Hematopoietic multipotent progenitor cell treated with erythropoietin and hydrocortisone succinate and interleukin-3 and kit ligand, for 15 days (in vitro differentiated cells): ENCODE measurements around the gene SDF4.
"Not testable (repeated sequence)": the region's sequence is repeated elsewhere in the genome, so short reads cannot be mapped to it uniquely, and the experiment has no call there.

Source experiments
- DNase-seq: peaks from one replicate; pipeline ENCODE4 v3.0.0-alpha.2; 2015; ENCODE audit warnings: low spot score

The SDF4 gene

DNA sequence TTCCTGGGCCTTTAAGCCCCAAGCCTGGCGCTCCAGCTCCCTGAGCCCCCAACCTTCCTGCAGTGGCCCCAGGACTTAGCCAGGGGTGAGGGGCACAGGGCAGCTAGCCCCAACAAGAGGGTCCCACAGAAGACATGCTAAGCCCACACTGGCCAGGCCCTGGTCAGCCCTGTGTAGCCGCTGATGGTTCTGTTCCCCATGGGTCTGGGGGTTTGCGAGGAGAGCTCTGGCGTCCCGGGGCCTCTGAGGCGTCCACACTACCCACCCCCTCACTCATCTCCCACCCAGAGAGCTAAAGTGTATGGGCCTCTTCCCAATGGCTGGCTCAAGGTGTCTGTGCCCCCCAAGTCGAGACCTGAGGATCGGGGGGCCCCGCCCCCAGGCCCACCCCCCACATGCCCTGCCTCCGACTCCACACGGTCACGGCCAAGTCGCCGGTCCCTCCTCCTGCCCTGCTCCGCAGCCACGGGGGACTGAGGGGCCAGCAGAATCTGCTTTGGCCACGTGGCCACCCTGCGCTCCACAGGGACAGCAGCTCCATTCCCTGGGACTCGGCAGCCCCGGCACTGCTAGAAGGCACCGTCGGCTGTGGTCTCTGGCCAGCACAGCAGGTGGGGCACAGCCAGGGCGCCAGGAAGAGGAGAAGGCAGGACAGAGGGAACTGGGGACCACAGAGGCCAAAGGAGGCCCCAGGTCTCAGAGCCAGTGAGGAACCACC is 33.2 kb downstream of the SDF4 start:
- DNase-seq, result no peak

DNA sequence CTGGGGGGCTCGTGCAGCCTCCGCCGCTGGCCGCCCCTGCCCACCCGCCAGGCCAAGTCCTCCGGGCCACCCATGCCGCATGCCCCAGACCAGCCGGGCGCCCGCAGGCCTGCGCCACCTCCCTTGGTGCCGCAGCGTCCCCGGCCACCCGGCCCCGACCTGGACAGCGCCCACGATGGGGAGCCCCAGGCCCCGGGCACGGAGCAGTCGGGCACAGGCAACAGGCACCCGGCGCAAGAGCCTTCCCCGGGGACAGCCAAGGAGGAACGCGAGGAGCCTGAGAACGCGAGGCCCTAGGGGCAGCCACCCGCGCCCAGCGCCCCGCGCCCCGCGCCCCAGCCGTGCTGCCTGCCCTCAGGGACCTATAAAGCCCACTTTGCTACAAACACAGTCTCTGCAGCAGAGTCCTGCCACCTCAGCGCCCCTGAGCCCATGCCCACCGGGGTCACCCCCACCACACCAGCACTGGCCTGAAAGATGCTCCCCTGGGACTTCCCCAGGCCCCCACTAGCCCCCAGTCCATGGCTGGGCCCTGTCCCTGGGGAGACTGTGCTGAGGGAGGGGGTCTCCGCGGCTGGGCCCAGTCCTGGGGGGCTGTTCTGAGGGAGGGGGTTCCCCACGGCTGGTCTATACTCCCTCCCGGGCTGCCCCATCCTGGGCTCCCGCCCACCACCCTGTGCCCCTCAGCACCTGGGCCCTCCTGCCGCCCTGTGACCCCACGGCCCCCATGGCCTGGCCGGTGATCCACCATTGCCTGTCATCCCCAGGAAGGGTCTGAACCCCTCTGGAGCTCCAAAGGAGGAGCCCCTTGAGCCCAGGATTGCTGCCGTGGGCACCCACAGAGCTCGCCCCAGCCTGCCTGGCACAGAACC is 34.0 kb downstream of the SDF4 start:
- DNase-seq, result no peak

DNA sequence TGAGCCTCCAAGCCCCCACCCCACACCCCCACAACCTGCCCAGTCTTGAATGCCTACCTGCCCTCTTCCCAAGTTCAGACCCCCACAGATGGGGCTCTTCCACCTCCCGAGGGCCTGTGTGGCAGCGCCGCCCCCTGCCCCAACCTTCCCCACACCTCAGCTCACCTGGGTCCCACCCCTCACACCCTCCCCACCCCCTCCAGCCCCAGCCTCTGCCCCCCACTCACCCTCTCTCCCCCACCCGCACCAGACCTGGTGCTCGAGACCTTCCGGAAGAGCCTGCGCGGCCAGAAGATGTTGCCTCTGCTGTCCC is 34.7 kb downstream of the SDF4 start:
- no peak for DNase-seq

DNA sequence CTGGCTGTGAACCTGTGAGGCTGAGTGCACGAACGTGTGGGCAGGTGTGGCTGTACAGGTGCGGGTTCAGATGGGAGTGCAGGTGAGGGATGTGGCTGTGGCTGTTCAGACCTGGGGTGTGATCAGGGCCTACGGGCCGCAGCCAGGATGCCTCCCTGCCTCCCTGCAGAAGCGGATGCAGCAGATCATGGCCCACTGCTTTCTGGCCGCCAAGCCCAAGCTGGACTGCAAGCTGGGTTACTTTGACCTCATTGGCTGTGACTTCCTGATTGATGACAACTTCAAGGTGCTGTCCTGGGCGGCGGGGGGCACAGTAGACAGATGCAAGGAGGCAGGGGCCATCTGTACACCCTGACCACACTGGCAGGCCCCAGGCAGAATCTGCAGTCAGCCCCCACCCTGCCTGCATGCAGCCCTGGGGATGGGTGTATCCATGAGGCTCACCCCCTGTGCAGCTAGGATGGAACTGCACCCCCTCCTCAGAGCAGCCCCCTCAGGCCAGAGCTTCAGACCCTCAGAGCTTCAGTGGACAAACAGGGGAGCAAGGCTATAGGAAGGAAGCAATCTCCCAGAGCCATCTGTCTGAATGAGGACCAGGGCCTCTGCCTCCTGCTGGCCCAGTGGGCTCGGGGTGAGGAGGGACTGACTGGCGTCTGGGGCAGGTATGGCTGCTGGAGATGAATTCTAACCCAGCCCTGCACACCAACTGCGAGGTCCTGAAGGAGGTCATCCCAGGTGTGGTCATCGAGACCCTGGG is 35.2 kb downstream of the SDF4 start:
- DNase-seq, result no peak

DNA sequence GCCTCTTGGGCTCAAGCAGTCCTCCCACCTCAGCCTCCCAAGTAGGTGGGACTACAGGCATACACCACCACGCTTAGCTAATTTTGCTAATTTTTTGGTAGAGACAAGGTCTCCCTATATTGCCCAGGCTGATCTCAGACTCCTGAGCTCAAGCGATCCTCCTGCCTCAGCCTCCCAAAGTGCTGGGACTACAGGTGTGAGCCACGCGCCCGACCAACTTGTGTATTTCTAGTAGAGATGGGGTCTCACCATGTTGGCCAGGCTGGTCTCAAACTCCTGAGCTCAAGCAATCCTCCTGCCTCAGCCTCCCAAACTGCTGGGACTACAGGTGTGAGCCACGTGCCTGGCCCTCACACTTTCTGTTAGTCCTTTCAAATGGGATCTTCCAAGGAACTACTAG is 36.1 kb downstream of the SDF4 start:
- DNase-seq, result not testable (repeated sequence)

DNA sequence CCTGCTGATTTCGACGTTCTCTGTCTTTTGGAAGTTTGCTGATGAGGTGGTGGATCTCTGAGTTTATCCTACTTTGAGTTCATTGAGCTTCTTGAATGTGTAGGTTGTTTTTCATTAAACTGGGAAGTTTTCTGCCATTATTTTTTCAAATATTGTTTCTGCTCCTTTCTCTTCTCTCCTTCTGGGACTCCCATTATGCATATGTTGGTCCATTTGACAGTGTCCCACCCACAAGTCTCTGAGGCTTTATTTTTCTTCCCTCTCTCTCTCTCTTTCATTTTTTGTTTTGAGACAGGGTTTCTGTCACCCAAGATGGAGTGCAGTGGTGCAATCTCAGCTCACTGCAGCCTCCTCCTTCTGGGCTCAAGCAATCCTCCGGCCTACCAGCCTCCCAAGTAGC is 37.1 kb downstream of the SDF4 start:
- no peak for DNase-seq

DNA sequence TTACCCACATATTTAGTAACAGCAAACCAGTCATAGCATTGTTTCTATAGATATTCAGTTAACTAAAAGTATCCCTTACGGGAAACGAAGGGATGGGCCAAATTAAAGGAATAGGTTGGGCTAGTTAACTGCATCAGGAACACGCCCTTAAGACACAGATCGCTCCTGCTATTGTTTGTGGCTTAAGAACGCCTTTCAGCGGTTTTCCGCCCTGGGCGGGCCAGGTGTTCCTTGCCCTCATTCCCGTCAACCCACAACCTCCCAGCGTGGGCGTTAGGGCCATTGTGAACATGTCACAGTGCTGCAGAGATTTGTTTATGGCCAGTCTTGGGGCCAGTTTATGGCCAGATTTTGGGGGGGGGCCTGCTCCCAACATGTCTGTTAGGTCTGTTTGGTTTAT is 40.1 kb downstream of the SDF4 start:
- DNase-seq, result no peak

DNA sequence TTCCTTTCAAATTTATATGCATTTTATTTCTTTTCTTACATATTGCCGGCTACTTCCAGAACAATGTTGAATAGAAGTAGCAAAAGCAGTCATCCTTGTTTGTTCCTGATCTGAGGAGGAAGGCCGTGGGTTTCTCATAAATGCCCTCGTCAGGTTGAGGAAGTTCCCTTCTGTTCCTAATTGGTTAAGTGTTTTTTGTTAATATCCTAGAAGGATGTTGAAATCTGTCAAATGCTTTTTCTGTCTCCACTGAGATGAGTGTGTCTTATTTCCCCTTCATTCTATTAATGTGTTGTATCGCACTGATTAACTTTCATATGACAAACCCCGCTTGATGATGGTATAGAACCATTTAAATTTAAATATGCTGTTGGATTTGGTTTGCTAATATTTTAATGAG is 42.7 kb downstream of the SDF4 start:
- no peak for DNase-seq

DNA sequence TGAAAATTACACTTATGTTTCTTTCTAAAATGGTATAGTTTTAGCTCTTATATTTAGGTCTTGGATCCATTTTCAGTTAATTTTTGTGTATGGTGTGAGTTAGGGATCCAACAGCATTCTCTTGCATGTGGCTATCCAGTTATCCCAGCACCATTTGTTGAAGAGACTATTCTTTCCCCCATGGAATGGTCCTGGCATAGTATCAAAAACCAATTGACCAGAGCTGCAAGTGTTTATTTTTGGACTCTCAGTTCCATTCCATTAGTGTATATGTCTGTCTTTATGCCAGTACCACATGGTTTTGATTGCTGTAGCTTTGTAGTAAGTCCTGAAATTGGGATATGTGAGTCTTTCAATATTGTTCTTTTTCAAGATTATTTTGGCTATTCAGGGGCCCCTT is 43.9 kb downstream of the SDF4 start:
- DNase-seq, result no peak

DNA sequence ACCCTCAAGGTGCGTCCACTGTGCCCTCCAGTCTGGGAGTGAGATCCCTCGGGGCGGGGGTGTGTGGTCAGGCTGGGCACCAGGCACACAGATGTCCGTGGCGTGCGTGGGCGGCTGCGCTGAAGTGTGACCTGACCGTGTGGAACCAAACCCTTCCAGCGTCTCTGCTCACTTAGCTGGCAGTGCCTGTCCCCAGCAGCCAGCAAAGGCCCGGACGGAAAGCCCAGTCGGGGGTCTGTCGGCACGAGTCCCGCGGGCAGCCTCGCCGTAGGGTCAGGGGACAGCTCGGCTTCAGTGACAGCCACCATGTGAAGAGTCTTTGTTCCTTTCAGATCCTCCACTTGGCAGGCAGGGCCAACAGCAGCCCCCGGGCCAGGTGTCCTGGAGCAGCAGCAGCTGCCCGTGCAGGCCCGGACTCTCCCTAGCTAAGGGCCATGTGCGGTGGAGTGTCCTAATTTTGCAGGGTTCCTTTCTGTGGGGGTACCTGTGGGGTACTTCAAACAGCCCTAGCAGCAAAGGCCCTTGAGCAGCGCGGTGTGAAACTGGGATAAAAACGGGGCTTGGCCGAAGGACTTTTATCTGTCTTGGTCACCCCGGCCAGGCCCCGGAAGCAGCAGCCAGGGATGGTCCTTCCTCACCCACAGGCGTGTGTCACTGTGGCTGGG is 46.6 kb downstream of the SDF4 start:
- DNase-seq, result no peak

DNA sequence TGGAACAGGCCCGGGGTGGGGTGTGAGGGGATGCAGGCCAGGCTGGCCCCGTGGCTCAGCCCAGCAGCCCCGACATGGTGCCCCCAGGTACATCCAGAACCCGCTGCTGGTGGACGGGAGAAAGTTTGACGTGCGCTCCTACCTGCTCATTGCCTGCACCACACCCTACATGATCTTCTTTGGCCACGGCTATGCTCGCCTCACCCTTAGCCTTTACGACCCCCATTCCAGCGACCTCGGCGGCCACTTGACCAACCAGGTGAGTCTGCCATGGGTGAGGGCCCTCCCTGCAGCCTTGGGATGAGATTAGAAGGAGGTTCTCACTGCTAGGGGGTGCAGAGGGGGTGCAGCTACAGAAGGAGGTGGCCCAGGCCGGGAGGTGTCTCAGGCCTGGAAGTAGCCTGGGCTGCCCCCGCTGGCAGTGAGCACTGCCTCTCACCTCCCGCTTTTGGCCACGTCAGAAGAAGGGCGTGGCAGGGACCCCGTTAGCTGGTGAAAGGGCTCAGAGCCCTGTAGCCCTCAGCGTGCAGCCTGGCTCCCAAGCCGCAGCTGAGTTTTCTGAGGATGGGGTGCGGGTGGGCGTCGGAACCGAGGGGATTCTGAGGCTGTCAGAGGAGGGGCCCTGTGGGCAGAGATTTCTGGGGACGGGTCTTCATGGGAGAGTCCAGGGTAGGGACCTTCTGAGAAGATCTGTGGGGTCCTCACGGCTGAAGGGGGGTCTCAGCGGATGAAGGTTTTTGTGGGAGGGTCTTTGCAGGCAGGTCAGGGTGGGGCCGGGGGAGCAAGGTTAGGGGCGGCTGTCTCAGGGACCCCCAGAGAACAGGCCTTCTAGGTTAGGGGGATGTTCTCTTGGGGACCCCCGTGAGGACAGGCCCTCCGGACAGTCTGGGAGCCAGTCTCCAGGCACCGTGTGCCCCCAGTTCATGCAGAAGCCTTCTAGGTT is 47.7 kb downstream of the SDF4 start:
- no peak for DNase-seq

DNA sequence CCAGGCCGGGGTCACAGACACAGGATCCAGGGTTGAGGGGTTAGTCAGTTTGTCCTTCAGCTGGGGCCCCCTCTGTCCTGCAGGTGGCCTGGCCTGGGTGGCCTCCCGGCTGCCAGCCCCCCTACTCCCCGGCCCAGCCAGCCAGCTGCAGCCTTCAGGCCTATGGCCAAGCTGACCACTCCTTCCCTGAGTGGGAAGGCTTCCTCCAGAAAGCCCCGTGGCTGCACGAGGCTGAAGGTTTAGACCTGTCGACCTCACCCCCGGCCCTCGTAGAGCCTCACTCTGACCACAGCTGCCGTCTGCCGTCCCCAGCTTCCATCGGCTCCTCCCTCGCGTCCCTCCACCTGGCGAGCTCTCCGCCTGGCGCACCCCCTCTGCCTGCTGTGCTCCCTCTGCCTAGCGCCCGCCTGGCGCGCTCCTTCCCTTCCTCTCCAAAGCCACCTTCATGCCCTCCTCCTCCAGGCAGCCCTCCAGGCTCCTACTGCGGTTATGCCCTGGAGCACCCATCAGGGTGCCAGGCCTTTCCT is 48.5 kb downstream of the SDF4 start:
- no peak for DNase-seq

DNA sequence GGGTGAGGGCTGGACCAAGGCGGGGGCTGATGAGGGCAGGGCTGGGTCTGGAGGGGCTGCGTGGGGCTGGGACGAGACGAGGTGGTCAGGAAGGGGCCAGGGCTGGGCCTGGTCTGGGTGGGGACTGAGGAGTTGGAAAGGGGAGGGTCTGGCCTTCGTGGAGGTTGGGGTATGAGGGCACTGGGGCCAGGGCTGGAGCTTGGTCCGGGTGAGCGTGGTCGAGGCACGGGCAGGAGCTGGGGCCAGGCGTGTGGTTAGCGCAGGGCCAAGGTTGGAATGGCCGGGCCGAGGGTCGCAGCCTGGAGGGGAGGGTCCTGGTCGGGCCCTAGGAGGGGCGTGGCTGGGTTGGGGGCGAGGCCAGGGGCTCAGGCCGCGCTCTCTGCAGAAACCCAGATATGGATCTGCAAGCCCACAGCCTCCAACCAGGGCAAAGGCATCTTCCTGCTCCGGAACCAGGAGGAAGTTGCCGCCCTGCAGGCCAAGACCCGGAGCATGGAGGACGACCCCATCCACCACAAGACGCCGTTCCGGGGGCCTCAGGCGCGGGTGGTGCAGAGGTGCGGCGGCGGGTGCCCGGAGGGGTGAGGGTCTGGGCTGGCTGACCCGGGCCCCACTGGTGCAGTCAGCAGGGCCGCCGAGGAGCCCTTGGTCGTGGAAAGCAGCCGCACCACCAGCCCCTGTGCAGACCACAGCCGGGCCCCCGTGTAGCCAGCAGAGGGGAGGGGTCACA is 49.1 kb downstream of the SDF4 start:
- DNase-seq, result no peak

DNA sequence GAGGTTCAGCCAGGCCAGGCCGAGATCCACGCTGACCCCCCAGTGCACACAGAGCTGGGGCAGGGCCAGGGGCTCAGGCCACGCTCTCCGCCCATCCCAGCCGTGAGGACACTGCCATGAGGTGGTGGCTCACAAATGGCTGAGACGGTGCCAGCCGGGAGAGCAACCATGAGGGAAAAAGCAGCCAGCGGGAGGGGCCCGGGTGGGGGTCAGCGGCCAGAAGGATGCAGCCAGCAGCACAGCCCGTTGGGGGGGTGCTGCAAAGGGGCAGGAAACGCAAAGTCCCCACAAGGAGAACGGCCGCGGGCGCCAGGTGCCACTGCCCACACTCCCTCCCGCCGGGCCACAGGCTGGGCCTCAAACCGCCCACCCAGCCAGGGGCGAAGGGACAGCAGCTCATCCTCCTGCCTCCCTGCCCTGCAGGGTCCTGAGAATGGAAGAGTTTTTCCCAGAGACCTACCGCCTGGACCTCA is 49.8 kb downstream of the SDF4 start:
- DNase-seq, result no peak

DNA sequence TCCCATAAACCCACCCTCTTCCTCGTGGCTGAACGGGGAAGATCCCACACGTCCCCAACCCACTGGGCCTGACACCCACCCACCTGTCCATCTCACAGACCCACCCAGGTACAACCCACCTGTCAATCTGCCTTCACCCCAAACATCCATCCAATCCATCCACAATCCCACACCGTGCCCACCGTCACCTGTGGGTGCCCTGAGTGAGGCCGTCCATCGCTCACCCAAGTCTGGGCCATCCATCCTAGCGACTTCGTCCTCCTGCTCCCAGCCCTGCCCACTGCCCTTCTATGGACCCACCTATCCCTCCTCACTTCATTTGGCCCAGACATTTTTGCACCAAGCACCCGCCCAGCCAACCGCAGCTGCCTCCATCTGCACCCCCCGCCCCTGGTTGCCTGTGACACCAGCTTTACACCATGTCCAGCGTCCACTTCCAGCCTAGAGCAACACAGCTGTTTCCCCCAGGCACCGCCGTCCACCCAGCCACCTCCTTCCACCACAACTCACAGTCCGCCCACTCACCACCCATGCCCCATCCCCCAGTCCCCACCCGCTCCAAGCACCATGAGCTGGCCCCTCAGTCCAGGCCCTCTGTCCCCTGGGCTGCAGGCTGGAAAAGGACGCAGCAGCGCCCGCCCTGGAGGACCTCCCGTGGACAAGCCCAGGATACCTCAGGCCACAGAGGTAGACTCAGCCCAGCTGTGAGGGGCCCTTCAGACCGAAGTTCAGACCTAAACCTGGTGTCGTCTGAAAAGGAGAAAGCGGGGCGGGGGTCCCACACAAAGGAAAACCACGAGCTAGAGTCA is 50.5 kb downstream of the SDF4 start:
- DNase-seq, result no peak

DNA sequence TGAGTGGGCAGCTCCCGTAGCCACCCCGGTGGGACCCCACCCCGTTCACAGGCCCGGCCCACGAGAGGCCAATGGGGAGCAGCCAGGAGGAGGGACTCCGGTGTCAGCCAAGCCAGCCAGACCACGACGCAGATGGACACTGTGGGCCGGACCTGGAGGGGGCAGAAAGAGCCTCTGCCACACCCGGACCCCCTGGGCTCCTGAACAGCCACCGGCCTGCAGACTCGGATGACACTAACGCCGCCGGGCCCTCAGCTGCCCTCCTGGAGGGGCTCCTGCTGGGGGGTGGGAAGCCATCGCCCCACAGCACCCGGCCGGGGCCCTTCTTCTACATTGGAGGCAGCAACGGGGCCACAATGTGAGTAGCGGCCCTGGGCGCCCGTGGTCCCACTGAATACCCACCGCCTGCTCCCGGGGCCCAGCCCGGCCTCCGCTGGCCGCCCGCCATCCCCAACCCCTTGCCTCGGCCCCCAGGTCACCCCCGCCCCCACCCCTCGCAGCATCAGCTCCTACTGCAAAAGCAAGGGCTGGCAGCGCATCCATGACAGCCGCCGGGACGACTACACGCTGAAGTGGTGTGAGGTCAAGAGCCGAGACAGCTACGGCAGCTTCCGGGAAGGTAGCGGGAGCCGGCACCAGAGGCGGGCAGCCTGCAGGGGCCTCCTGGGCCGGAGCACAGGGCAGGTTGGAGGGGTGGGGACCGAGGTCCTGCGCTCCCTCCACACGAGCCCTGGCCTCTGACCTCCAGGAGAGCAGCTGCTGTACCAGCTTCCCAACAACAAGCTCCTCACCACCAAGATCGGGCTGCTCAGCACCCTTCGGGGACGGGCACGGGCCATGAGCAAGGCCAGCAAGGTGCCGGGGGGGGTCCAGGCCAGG is 51.6 kb downstream of the SDF4 start:
- no peak for DNase-seq

DNA sequence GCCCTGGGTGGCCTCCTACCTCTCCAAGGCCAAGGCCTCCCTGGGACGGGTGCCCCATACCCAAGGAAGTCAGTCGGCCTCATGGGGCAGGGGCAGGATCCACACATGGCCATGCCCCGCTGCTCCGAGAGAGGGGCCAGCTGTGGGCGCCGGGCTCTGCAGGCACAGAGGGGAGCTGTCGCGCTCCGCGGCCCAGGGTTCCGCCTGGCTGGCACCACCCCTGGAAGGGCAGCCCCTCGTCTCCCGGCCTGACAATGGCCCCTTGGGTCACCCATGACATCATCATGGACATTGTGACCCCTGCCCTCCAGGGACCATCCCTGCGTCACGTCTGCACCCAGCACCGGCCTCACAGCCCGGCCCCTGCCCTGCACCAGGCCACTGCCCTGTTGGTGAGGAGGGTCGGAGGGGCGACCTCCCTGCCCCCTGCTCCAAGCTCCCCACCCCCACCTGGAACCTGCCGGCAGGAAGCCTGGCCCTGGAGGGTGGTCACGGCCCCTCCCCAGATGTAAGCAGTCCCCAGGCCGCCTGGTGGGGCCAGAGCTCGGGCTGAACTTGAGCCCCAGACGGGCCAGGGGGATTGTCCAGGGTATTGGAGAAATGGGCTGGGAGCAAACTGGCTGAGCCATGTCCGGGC is 52.3 kb downstream of the SDF4 start:
- DNase-seq, result no peak

DNA sequence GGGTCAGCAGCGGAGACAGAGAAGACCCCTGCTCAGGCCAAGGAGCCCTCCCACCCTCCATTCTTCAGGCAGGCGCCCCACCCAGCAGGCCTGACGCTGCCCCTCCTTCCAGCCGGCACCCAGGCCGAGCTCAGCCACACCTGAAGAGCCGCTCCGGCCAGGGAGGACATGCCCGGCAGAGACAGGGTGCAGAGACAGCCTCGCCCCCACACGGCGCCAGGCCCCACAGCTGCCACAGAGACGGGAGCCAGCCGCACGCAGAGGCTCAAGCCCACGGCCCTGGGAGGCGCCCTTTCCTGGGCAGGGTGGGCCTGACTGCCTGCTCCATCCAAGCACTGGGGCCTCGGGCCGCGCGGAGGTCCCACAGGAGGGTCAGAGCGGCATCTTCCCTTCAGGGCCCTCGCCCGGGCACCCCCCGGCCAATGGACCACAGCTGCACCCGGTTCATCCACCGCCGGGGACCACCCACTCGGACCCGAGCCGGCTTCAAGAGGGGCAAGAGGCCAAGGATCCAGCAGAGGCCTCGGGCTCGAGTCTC is 52.9 kb downstream of the SDF4 start:
- DNase-seq, result no peak
